GM19099 (cell line): ENCODE measurements around the gene CARS1.

Source experiments
- POLR2A ChIP-seq: IDR thresholded peaks from 3 replicates; pipeline ENCODE4 v1.6.1; 2011; ENCODE audit warnings: low read depth; ENCODE audit not compliant: insufficient read length; ENCODE audit errors: extremely low read depth

The CARS1 gene

GRCh38 chr11:3001496-3001895 lies 55.7 kb downstream of the CARS1 start:
- TF ChIP-seq POLR2A = no peak

- TF ChIP-seq POLR2A = no peak
These were observed 56.9 kb downstream of the CARS1 start for GRCh38 chr11:3000032-3000961.

- TF ChIP-seq POLR2A = no peak
These were observed 57.7 kb downstream of the CARS1 start for GRCh38 chr11:2999464-2999998.

GRCh38 chr11:2998073-2998850 lies 59.0 kb downstream of the CARS1 start:
- no peak for TF ChIP-seq POLR2A

- no peak for TF ChIP-seq POLR2A
These were observed 59.8 kb downstream of the CARS1 start for GRCh38 chr11:2997406-2997805.

GRCh38 chr11:2996976-2997375 lies 60.2 kb downstream of the CARS1 start:
- TF ChIP-seq POLR2A = no peak

- no peak for TF ChIP-seq POLR2A
These were observed 61.2 kb downstream of the CARS1 start for GRCh38 chr11:2995893-2996554.

- TF ChIP-seq POLR2A = no peak
These were observed 62.1 kb downstream of the CARS1 start for GRCh38 chr11:2995031-2995561.

GRCh38 chr11:2994336-2994730 lies 62.9 kb downstream of the CARS1 start:
- no peak for TF ChIP-seq POLR2A

GRCh38 chr11:2992997-2993325 lies 64.3 kb downstream of the CARS1 start:
- no peak for TF ChIP-seq POLR2A

GRCh38 chr11:2992234-2992996 lies 64.8 kb downstream of the CARS1 start, which contains the start of gene NAP1L4:
Gene NAP1L4 (minus strand): TSS chr11:2992329. CDS start chr11:2979220, 13,109 bp downstream.
- peak; percentile 81 for TF ChIP-seq POLR2A

GRCh38 chr11:2991452-2992233 lies 65.6 kb downstream of the CARS1 start:
- TF ChIP-seq POLR2A = no peak
